Right cardiac atrium (tissue), 5 donors: ENCODE results near the gene ZBTB48. TPM values are rescaled to one million over a fixed set of nuclear protein-coding genes. Genes with fewer than 3 reads are reported as not detected.

ENCODE experiments used
- ATAC-seq, 2 donors: fragments of 200-7000 bp; cut with Tn5 transposase; one replicate each; pipeline versions ENCODE4 v1.8.0 to v1.9.1; 2020; ENCODE audit warnings: moderate library complexity in 2 of 2, mild to moderate bottlenecking in 1 of 2
- DNase-seq, 3 donors: peaks; one replicate each; pipeline ENCODE4 v3.0.0-alpha.2; 2020
- H3K27ac ChIP-seq: one replicate; pipeline ENCODE4 v1.5.1; 2013; ENCODE audit warnings: mild to moderate bottlenecking, low read length, control low read depth, moderate library complexity
- H3K27me3 ChIP-seq: one replicate; pipeline ENCODE4 v1.6.1; 2013; ENCODE audit not compliant: control insufficient read depth, insufficient read depth
- H3K4me1 ChIP-seq: one replicate; pipeline ENCODE4 v1.6.1; 2013; ENCODE audit warnings: low read length; ENCODE audit not compliant: control insufficient read depth, insufficient read depth
- H3K4me3 ChIP-seq: one replicate; pipeline ENCODE4 v1.5.1; 2013; ENCODE audit warnings: low read length, control low read depth
- H3K9me3 ChIP-seq: one replicate; pipeline ENCODE4 v1.6.1; 2013; ENCODE audit warnings: low read length; ENCODE audit not compliant: control insufficient read depth
- WGBS: extraction: QIAGEN DNeasy Blood & Tissue Kit; methylation state at CpG from one replicate; pipeline ENCODE4 v1.1.7; 2013; 5-methylcytosine and 5-hydroxymethylcytosine counted together
- intact Hi-C, 4 donors: fragments of 100-400 bp; cut with DNase I; formaldehyde crosslinking; loops; one replicate each; pipeline versions ENCODE4 v1.11.0 to v1.14.0; 2022 to 2023
- polyA plus RNA-seq: library from polyadenylated mRNA; stranded (reverse); fragments of 200-250 nt; gene quantifications from one replicate; pipeline ENCODE4 v1.2.3, GENCODE V29; 2013
- total RNA-seq, 4 donors: library from RNA; stranded (reverse); fragmentation: NEBNext Ultra II Directional; extraction: Animal tissue kit (Norgen Biotek cat#: 25700); gene quantifications; one replicate each; pipeline ENCODE4 v1.2.1, GENCODE V29; 2021
- donor health status: healthy with polysubstance abuse.
- donor health status: DM: no; HTN: yes; CAD: no.
- donor health status: DM: no; HTN: no; CAD: no.
- donor health status: DM: no; HTN: yes; CAD: no; lungs with severe emphysema.
- donor health status: DM: yes; HTN: yes; CAD: no.

ZBTB48 gene
- total and polyA plus RNA-seq, 5 donors, result 11.3 to 18.4 (median 14.7) TPM

- WGBS, result 1% methylated on average over 81 of the region's 82 CpGs
- peak overlapping the region; percentile 99 for H3K4me3 ChIP-seq
- H3K27me3 ChIP-seq, result no peaks in the 10 kb centered on the region
- ATAC-seq, result no peak
- intact Hi-C loops, result no loop called here
- no peaks in the 10 kb centered on the region for H3K9me3 ChIP-seq
- DNase-seq, result peak in 2 of 3 donors; percentile 67 to 74
- H3K4me1 ChIP-seq, result no peaks in the 10 kb centered on the region
- H3K27ac ChIP-seq, result no peak overlapping the region
Observed at GRCh38 chr1:6614929-6615785, 35.4 kb downstream of the ZBTB48 start.

DNA sequence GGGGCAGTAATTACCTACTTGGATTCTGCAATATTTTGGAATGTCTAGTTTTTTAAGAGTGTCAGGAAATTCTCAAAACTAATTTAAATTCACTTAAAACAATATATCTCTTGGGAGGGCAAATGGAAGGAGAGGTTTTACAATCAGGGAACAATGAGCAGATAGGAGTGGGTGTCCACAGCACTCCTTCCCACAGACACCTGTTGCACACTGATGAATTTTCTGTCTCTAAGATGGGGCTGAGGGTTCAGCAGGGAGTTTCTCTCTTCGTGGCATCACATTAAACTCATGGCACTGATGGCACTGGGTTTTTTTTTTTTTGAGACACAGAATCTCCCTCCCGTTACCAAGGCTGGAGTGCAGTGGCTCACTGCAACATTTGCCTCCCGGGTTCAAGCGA is 39.3 kb downstream of the ZBTB48 start:
- 96% methylated on average over 4 of the region's 4 CpGs for WGBS
- Histone ChIP-seq H3K4me1 (no peaks in the 10 kb centered on the region), H3K27me3 (no peaks in the 10 kb centered on the region), H3K9me3 (no peaks in the 10 kb centered on the region), H3K27ac (no peak overlapping the region), H3K4me3 (no peak overlapping the region)
- intact Hi-C loops, result no loop called here
- ATAC-seq (no peak), DNase-seq (peak in 1 of 3 donors; percentile 3)

GRCh38 chr1:6621429-6622391 is 41.9 kb downstream of the ZBTB48 start:
- intact Hi-C loops, result no loop called here
- H3K27ac ChIP-seq, result no peak overlapping the region
- no peak overlapping the region for H3K4me3 ChIP-seq
- ATAC-seq (no peak), DNase-seq (peak in 1 of 3 donors; percentile 50)
- WGBS, result 89% methylated on average over 41 of the region's 41 CpGs
- H3K27me3 ChIP-seq, result no peaks in the 10 kb centered on the region
- H3K9me3 ChIP-seq, result no peaks in the 10 kb centered on the region
- H3K4me1 ChIP-seq, result peaks cover 2% of the 10 kb centered on the region

- H3K27me3 ChIP-seq, result no peaks in the 10 kb centered on the region
- DNase-seq (peak in 1 of 3 donors; percentile 13), ATAC-seq (no peak)
- H3K9me3 ChIP-seq, result no peaks in the 10 kb centered on the region
- H3K4me1 ChIP-seq, result peaks cover 2% of the 10 kb centered on the region
- H3K27ac ChIP-seq, result no peak overlapping the region
- no peak overlapping the region for H3K4me3 ChIP-seq
- 85% methylated on average over 10 of the region's 10 CpGs for WGBS
- intact Hi-C loops, result no loop called here
Observed at GRCh38 chr1:6622396-6623152, 42.8 kb downstream of the ZBTB48 start.

- H3K27ac ChIP-seq, result no peak overlapping the region
- no peaks in the 10 kb centered on the region for H3K9me3 ChIP-seq
- intact Hi-C loops, result no loop called here
- H3K4me1 ChIP-seq, result peaks cover 2% of the 10 kb centered on the region
- 73% methylated on average over 14 of the region's 14 CpGs for WGBS
- ATAC-seq (no peak), DNase-seq (peak in 1 of 3 donors; percentile 13)
- H3K4me3 ChIP-seq, result no peak overlapping the region
- H3K27me3 ChIP-seq, result no peaks in the 10 kb centered on the region
Observed at GRCh38 chr1:6623269-6623965, 43.6 kb downstream of the ZBTB48 start.

DNA sequence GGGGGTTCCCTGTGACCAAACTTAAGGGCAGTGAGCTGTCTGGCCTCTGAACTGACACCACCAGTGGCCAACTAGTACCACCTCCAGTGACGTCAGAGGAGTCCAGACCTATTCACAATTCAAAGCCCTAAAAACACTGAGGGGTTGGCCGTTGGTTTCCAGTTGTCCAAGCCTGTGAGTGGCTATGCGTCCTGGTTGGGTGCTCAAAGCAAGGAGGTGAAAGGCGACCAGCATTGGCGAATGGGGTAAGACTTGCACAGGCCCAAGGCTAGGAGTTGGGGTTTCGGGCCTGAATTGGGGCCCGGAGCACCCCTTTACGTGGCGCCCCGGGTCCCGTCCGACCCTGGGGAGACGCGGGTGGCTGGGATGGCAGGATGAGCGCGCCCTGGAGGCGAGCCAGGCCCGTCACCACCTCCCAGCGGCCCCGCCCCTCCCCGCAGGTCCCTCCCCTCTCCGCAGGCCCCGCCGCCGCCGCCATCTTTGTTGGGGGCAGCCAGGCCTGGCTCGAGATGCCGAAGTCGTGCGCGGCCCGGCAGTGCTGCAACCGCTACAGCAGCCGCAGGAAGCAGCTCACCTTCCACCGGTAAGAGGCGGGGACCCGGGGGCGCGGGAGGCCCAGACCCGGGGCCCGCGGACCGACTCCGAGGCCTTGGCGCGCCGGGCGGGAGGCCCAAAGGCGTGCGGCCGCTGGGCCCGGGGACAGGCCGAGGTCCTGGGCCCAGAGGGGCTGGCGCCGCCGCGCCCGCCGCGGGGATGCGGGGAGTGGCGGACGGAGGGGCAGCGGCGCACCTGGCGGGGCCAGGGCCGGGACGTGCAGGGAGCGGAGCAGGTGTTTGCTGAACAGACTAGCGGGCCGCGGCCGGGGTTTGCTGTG is 45.2 kb downstream of the ZBTB48 start, which contains the start of gene THAP3:
THAP3 (plus strand) TSS at position 159 of the 874 bp plus-strand sequence; CDS start at position 510, 351 bp downstream.
- Histone ChIP-seq H3K4me1 (peaks cover 2% of the 10 kb centered on the region), H3K4me3 (peak within 1 kb of the TSS; percentile 90), H3K27me3 (no peaks in the 10 kb centered on the region), H3K27ac (peak within 1 kb of the TSS; percentile 87), H3K9me3 (no peaks in the 10 kb centered on the region)
- peak; percentile 90 to 96 (median 95) for DNase-seq
- intact Hi-C loops, result no loop called here
- 1% methylated on average over 73 of the region's 73 CpGs for WGBS
- ATAC-seq, result peak; percentile 93 to 95

GRCh38 chr1:6625584-6626149 is 45.9 kb downstream of the ZBTB48 start:
- Histone ChIP-seq H3K9me3 (no peaks in the 10 kb centered on the region), H3K27ac (peak overlapping the region; percentile 46), H3K4me1 (peaks cover 2% of the 10 kb centered on the region), H3K4me3 (peak overlapping the region; percentile 90), H3K27me3 (no peaks in the 10 kb centered on the region)
- 7% methylated on average over 32 of the region's 32 CpGs for WGBS
- DNase-seq (peak in 1 of 3 donors; percentile 68), ATAC-seq (peak; percentile 15 to 27)
- intact Hi-C loops, result loop anchor here in 1 of 4 donors (2.0 kb wide), 1 partner anchor 25 kb away; no protein-coding TSS in a partner anchor

GRCh38 chr1:6627031-6627430 is 47.2 kb downstream of the ZBTB48 start:
- intact Hi-C loops, result loop anchor here in 1 of 4 donors (2.0 kb wide), 1 partner anchor 26 kb away; no protein-coding TSS in a partner anchor
- H3K27me3 ChIP-seq, result no peaks in the 10 kb centered on the region

More at GRCh38 chr1:6627031-6627430, 47.2 kb downstream of the ZBTB48 start:
- H3K4me1 ChIP-seq, result peaks cover 2% of the 10 kb centered on the region
- no peaks in the 10 kb centered on the region for H3K9me3 ChIP-seq
- WGBS, result 88% methylated on average over 9 of the region's 9 CpGs
- no peak for ATAC-seq
- no peak overlapping the region for H3K4me3 ChIP-seq
- H3K27ac ChIP-seq, result no peak overlapping the region
- DNase-seq, result peak in 1 of 3 donors; percentile 49
